Measurements from ENCODE around the gene SUN1.
A peak's percentile ranks its signal among the peaks of the same experiment; 100 is the strongest.
"Not testable (repeated sequence)": the region's sequence is repeated elsewhere in the genome, so short reads cannot be mapped to it uniquely, and the experiment has no call there.

Gene SUN1

GRCh38 chr7:855686-856369 lies 23.6 kb downstream of the SUN1 start:
- no peak for DNase-seq (ENCODE audit: low spot score)

GRCh38 chr7:856444-857095 lies 24.3 kb downstream of the SUN1 start:
- no peak for DNase-seq (ENCODE audit: low spot score)

GRCh38 chr7:857661-858060 lies 25.4 kb downstream of the SUN1 start:
- DNase-seq (ENCODE audit: low spot score) = no peak

- no peak for DNase-seq (ENCODE audit: low spot score)
These were observed 27.2 kb downstream of the SUN1 start for GRCh38 chr7:859359-860030.

GRCh38 chr7:860149-860548 lies 27.9 kb downstream of the SUN1 start:
- DNase-seq (ENCODE audit: low spot score) = no peak

- no peak for DNase-seq (ENCODE audit: low spot score)
These were observed 28.9 kb downstream of the SUN1 start for GRCh38 chr7:861222-861621.

- no peak for DNase-seq (ENCODE audit: low spot score)
These were observed 29.9 kb downstream of the SUN1 start for GRCh38 chr7:862157-862556.

GRCh38 chr7:863106-863505 lies 30.8 kb downstream of the SUN1 start:
- DNase-seq (ENCODE audit: low spot score) = no peak

- DNase-seq (ENCODE audit: low spot score) = no peak
These were observed 33.6 kb downstream of the SUN1 start for GRCh38 chr7:865921-866320.

GRCh38 chr7:867001-867405 lies 34.7 kb downstream of the SUN1 start:
- peak; percentile 54 for DNase-seq (ENCODE audit: low spot score)

GRCh38 chr7:867406-868188 lies 35.3 kb downstream of the SUN1 start:
- peak; percentile 82 for DNase-seq (ENCODE audit: low spot score)

- no peak for DNase-seq (ENCODE audit: low spot score)
These were observed 35.9 kb downstream of the SUN1 start for GRCh38 chr7:868189-868486.

- no peak for DNase-seq (ENCODE audit: low spot score)
These were observed 37.1 kb downstream of the SUN1 start for GRCh38 chr7:869348-869747.

- DNase-seq (ENCODE audit: low spot score) = no peak
These were observed 39.7 kb downstream of the SUN1 start for GRCh38 chr7:871900-872537.

GRCh38 chr7:872685-873084 lies 40.4 kb downstream of the SUN1 start:
- DNase-seq (ENCODE audit: low spot score) = not testable (repeated sequence)

GRCh38 chr7:873367-874002 lies 41.2 kb downstream of the SUN1 start:
- DNase-seq (ENCODE audit: low spot score) = peak; percentile 89

GRCh38 chr7:874031-874749 lies 41.9 kb downstream of the SUN1 start:
- DNase-seq (ENCODE audit: low spot score) = no peak

- no peak for DNase-seq (ENCODE audit: low spot score)
These were observed 42.8 kb downstream of the SUN1 start for GRCh38 chr7:875051-875450.

GRCh38 chr7:875476-876076 lies 43.3 kb downstream of the SUN1 start:
- no peak for DNase-seq (ENCODE audit: low spot score)

GRCh38 chr7:876077-876971 lies 44.0 kb downstream of the SUN1 start, which contains the start of gene GET4:
Gene GET4 (plus strand): TSS chr7:876554. CDS start chr7:876646, 92 bp downstream.
- peak; percentile 97 for DNase-seq (ENCODE audit: low spot score)

All from GM03348 (cell line).